T-helper 2 cell treated with Interferon-gamma antibody and Interleukin-4, amounts not matched to agents 5 μg/mL and 100 μg/mL, for 36 hours (primary cell): ENCODE data around the gene TFF1.
"Not testable (repeated sequence)": the region's sequence is repeated elsewhere in the genome, so short reads cannot be mapped to it uniquely, and the experiment has no call there.

Source experiments
- DNase-seq: peaks from one replicate; pipeline ENCODE4 v3.0.0; 2021; ENCODE audit warnings: low spot score
- H3K27ac Mint-ChIP-seq: one replicate; pipeline ENCODE4 v1.8.0; 2021; ENCODE audit warnings: mild to moderate bottlenecking, mixed read lengths
- H3K27me3 Mint-ChIP-seq: one replicate; pipeline ENCODE4 v1.8.0; 2021; ENCODE audit warnings: low read depth, mixed read lengths
- H3K36me3 Mint-ChIP-seq: one replicate; pipeline ENCODE4 v1.8.0; 2021; ENCODE audit warnings: low read depth, mixed read lengths
- H3K4me1 Mint-ChIP-seq: one replicate; pipeline ENCODE4 v1.8.0; 2021; ENCODE audit warnings: low read depth, mixed read lengths
- H3K4me3 Mint-ChIP-seq: one replicate; pipeline ENCODE4 v1.8.0; 2022; ENCODE audit warnings: mild to moderate bottlenecking, moderate library complexity, mixed read lengths
- H3K9me3 Mint-ChIP-seq: one replicate; pipeline ENCODE4 v1.8.0; 2021; ENCODE audit warnings: mixed read lengths

Gene TFF1

GRCh38 chr21:42366292-42367010, at the start of gene TFF1:
Gene TFF1 (minus strand): TSS chr21:42366535. CDS start chr21:42366495, 40 bp downstream.
- no peak within 1 kb of the TSS for H3K27ac Mint-ChIP-seq

DNA sequence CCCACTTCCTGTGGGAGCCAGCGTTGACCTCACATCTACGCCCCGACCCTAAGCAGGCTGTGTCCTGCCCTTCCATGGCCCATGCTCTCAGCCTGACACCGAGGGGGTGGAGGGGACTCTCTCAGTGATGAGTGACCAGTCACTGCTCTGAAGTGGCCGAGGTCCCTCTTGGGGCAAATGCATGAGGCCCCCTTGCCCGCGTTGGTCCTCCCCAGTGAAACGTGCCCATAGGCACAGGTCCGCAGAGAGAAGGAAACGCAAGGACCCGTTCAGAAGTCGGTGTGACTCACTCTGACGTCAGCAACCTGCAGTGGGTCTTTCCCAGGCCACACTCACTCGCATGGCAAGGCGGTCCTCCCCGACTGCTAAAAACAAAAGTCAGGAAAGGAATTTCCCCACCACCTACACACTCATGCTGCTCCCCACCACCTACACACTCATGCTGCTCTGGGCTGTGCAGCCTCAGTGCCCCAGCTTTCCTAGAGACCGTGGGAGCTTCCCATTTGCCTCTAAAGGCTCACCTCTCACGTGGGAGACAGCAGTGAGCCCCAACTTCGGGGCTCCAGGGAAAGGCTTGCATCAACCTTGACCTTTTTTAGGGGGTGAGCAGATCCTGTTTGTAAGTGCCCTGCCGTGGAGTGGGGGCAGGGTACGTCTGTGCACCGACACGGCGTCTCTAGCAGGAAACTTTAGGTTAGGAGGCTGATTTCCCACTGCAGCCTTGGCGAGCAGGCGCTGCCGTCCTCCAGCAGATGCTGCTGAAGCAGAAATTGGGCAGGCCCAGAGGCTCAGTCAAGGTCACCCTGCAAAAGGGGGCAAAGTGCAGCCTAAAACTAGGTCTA, 48.8 kb upstream of the TFF1 start:
- Mint-ChIP-seq H3K4me3 (peak overlapping the region; percentile 76), H3K4me1 (peaks cover 50% of the 10 kb centered on the region), H3K36me3 (peaks cover 65% of the 10 kb centered on the region), H3K27me3 (no peaks in the 10 kb centered on the region), H3K9me3 (peaks cover 11% of the 10 kb centered on the region), H3K27ac (peak overlapping the region; percentile 91)
- peak; percentile 96 for DNase-seq

More at GRCh38 chr21:42366292-42367010, at the start of gene TFF1:
- DNase-seq, result no peak
- H3K27me3 Mint-ChIP-seq, result peaks cover 6% of the 10 kb centered on the region
- H3K9me3 Mint-ChIP-seq, result no peaks in the 10 kb centered on the region
- peaks cover 11% of the 10 kb centered on the region for H3K4me1 Mint-ChIP-seq
- H3K36me3 Mint-ChIP-seq, result no peaks in the 10 kb centered on the region
- no peak within 1 kb of the TSS for H3K4me3 Mint-ChIP-seq

DNA sequence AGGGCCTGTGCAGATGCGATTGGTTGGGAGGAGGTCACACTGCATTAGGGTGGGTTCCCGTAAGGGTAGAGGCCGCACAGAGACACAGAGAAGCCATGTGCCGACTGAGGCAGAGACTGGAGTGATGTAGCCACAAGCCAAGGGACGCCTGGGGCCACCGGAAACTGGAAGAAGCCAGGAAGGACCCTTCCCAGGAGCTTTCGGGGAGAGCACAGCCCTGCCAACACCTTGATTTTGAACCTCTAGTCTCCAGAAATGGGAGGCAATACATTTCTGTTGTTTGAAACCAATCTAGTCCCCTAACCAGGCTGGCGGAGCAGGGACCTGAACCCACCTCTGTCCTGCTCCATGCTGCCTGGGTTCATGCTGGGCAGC, 48.2 kb upstream of the TFF1 start:
- peaks cover 49% of the 10 kb centered on the region for H3K4me1 Mint-ChIP-seq
- peaks cover 64% of the 10 kb centered on the region for H3K36me3 Mint-ChIP-seq
- peak overlapping the region; percentile 91 for H3K27ac Mint-ChIP-seq
- H3K9me3 Mint-ChIP-seq, result peaks cover 7% of the 10 kb centered on the region
- H3K27me3 Mint-ChIP-seq, result no peaks in the 10 kb centered on the region
- peak overlapping the region; percentile 76 for H3K4me3 Mint-ChIP-seq
- DNase-seq, result no peak

GRCh38 chr21:42414066-42414465, 47.7 kb upstream of the TFF1 start:
- Mint-ChIP-seq H3K36me3 (peaks cover 64% of the 10 kb centered on the region), H3K4me1 (peaks cover 45% of the 10 kb centered on the region), H3K9me3 (peaks cover 3% of the 10 kb centered on the region), H3K27ac (peak overlapping the region; percentile 91), H3K27me3 (no peaks in the 10 kb centered on the region), H3K4me3 (peak overlapping the region; percentile 76)
- DNase-seq, result no peak

GRCh38 chr21:42413500-42413899, 47.2 kb upstream of the TFF1 start:
- no peaks in the 10 kb centered on the region for H3K27me3 Mint-ChIP-seq
- H3K9me3 Mint-ChIP-seq, result peaks cover 3% of the 10 kb centered on the region
- H3K4me1 Mint-ChIP-seq, result peaks cover 42% of the 10 kb centered on the region
- DNase-seq, result peak; percentile 66
- H3K4me3 Mint-ChIP-seq, result peak overlapping the region; percentile 14
- H3K27ac Mint-ChIP-seq, result peak overlapping the region; percentile 91
- H3K36me3 Mint-ChIP-seq, result peaks cover 60% of the 10 kb centered on the region

- peaks cover 44% of the 10 kb centered on the region for H3K4me1 Mint-ChIP-seq
- H3K36me3 Mint-ChIP-seq, result peaks cover 57% of the 10 kb centered on the region
- peak overlapping the region; percentile 91 for H3K27ac Mint-ChIP-seq
- no peaks in the 10 kb centered on the region for H3K27me3 Mint-ChIP-seq
- peaks cover 3% of the 10 kb centered on the region for H3K9me3 Mint-ChIP-seq
- no peak for DNase-seq
- H3K4me3 Mint-ChIP-seq, result peak overlapping the region; percentile 14
Observed at GRCh38 chr21:42413093-42413492, 46.8 kb upstream of the TFF1 start.

GRCh38 chr21:42412636-42412933, 46.2 kb upstream of the TFF1 start:
- no peak overlapping the region for H3K4me3 Mint-ChIP-seq
- DNase-seq, result no peak
- peaks cover 59% of the 10 kb centered on the region for H3K36me3 Mint-ChIP-seq
- peaks cover 2% of the 10 kb centered on the region for H3K9me3 Mint-ChIP-seq
- no peaks in the 10 kb centered on the region for H3K27me3 Mint-ChIP-seq
- H3K27ac Mint-ChIP-seq, result peak overlapping the region; percentile 16
- H3K4me1 Mint-ChIP-seq, result peaks cover 46% of the 10 kb centered on the region

GRCh38 chr21:42411891-42412635, 45.7 kb upstream of the TFF1 start:
- DNase-seq, result no peak
- peak overlapping the region; percentile 16 for H3K27ac Mint-ChIP-seq
- peaks cover 45% of the 10 kb centered on the region for H3K4me1 Mint-ChIP-seq
- no peaks in the 10 kb centered on the region for H3K27me3 Mint-ChIP-seq
- no peaks in the 10 kb centered on the region for H3K9me3 Mint-ChIP-seq
- peaks cover 60% of the 10 kb centered on the region for H3K36me3 Mint-ChIP-seq
- no peak overlapping the region for H3K4me3 Mint-ChIP-seq

DNA sequence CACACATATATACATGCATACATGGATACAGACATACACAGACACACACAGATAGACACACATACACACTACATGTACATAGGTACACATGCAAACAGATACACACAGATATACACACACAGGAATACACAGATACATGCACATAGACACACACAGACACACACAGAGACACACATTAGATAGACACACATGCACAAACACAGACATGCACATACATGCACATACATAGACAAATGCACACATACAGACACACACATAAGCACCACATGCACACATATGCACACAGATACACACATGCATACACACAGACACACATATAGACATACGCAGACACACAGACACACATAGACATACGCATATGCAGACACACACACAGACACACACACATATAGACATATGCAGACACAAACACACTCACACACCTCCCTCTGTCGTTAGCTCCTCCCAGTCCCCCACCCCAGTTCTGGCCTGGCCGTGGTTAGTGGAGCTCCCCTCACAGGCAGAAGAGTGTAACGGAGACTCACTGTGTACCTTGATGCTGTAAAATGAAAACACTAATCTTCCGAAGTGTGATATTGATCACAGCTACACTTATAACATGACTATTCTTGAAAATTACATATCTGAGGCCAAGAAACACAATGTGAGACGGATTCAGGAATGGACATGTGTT, 45.0 kb upstream of the TFF1 start:
- no peak overlapping the region for H3K4me3 Mint-ChIP-seq
- H3K27me3 Mint-ChIP-seq, result no peaks in the 10 kb centered on the region
- H3K36me3 Mint-ChIP-seq, result peaks cover 60% of the 10 kb centered on the region
- H3K27ac Mint-ChIP-seq, result no peak overlapping the region
- no peak for DNase-seq
- no peaks in the 10 kb centered on the region for H3K9me3 Mint-ChIP-seq
- H3K4me1 Mint-ChIP-seq, result peaks cover 47% of the 10 kb centered on the region

GRCh38 chr21:42409366-42409765, 43.0 kb upstream of the TFF1 start:
- peaks cover 33% of the 10 kb centered on the region for H3K4me1 Mint-ChIP-seq
- no peaks in the 10 kb centered on the region for H3K9me3 Mint-ChIP-seq
- peaks cover 60% of the 10 kb centered on the region for H3K36me3 Mint-ChIP-seq
- no peak overlapping the region for H3K4me3 Mint-ChIP-seq
- no peak for DNase-seq
- H3K27ac Mint-ChIP-seq, result no peak overlapping the region
- H3K27me3 Mint-ChIP-seq, result no peaks in the 10 kb centered on the region

DNA sequence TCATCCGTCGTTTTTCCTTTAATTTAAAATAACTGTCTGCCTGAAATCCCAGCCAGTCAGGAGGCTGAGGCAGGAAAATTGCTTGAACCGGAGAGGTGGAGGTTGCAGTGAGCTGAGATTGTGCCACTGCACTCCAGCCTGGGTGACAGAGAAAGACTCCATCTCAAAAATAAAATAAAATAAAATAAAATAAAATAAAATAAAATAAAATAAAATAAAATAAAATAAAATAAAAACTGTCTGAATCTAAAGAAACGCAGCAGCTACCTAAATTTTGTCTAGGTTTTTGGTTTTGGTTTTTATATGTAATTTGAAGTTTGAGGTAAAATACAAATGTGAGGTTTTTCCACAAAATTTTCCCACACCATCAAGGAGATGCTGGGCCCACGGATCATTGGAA, 42.4 kb upstream of the TFF1 start:
- not testable (repeated sequence) for DNase-seq, H3K4me3 Mint-ChIP-seq, H3K27me3 Mint-ChIP-seq, H3K9me3 Mint-ChIP-seq, H3K27ac Mint-ChIP-seq
- H3K36me3 Mint-ChIP-seq, result peaks cover 57% of the 10 kb centered on the region
- peaks cover 27% of the 10 kb centered on the region for H3K4me1 Mint-ChIP-seq

DNA sequence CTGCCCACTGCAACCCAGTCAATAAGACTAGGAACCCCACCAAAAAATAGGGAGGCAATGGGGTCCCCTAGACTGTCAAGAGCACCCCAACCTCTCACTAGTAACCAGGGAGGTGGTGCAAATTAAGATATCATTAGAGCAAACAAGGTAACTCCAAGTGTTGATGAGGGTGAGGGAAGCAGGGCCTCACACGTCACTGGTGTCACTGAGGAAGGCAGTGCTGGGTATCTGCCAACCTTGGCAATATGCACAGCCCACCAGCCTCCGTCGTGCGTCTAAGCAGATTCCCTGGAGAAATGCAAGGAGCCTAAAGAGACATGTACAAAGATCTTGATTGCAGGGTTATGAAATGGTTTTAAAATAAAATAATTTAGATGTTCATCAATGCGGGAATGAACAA, 41.1 kb upstream of the TFF1 start:
- Mint-ChIP-seq H3K27ac (peak overlapping the region; percentile 89), H3K4me3 (peak overlapping the region; percentile 97)

GRCh38 chr21:42406866-42407265, 40.5 kb upstream of the TFF1 start:
- Mint-ChIP-seq H3K9me3 (peaks cover 2% of the 10 kb centered on the region), H3K4me1 (peaks cover 34% of the 10 kb centered on the region), H3K27ac (peak overlapping the region; percentile 89), H3K27me3 (no peaks in the 10 kb centered on the region), H3K4me3 (peak overlapping the region; percentile 97), H3K36me3 (peaks cover 52% of the 10 kb centered on the region)
- no peak for DNase-seq

More for the DNA sequence above, 41.1 kb upstream of the TFF1 start:
- Mint-ChIP-seq H3K36me3 (peaks cover 51% of the 10 kb centered on the region), H3K4me1 (peaks cover 29% of the 10 kb centered on the region), H3K27me3 (no peaks in the 10 kb centered on the region), H3K9me3 (no peaks in the 10 kb centered on the region)
- DNase-seq, result no peak
